ENCODE measurements around the gene IGFALS.

Gene IGFALS

DNA sequence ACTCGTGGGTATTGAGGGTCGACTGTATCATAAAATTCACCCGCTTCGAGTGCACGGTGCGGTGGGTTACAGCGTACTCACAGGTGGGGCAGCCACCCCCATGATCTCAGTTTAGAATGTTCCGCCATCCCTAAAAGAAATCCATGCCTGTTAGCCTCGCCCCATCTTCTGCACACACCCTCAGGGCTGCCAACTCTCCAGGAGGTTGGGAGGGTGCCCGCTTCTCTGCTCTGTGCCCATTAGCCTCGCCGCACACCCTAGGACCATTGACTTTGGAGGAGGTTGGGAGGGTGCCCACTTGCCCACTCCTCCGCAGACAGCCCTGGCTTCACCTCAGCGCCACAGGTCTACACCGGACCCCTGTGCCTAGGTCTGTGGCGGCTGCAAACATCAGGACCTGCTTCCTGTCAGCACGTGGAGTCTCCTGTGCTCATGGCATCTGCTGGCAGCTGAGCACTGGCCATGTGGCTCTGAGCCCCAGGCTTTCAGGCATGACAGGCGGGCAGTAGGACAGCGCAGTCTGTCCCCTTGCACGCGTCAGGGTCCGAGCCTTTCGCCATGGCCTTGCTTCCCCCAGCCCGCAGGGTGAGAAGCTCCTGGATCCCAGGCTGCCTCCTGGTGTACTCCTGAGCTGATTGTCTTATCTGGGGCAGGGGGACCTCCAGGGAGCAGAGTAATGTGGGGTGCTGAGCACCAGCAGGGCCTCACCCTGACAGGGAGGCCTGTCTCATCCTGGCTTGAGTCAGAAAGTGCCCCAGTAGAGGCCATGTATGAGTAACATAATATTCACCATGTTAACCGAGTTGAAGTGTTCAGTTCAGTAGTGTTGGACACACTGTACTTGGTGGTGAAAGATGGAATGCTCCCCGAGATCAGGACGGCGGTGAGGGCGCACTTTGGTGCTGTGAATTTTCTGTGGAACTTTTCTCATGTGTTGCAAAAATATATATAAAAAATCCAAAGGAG lies 44.1 kb downstream of the IGFALS start:
- no peak for DNase-seq (ENCODE audit: extremely low spot score)
- ChIA-PET CTCF (interaction anchor here (1.0 to 3.4 kb wide), 2 partner anchors 26 to 44 kb away, joined by 5 to 9 read pairs; partner anchors contain the start of gene MAPK8IP3), POLR2A (no interaction called here)
- TF ChIP-seq, protein P1, sequence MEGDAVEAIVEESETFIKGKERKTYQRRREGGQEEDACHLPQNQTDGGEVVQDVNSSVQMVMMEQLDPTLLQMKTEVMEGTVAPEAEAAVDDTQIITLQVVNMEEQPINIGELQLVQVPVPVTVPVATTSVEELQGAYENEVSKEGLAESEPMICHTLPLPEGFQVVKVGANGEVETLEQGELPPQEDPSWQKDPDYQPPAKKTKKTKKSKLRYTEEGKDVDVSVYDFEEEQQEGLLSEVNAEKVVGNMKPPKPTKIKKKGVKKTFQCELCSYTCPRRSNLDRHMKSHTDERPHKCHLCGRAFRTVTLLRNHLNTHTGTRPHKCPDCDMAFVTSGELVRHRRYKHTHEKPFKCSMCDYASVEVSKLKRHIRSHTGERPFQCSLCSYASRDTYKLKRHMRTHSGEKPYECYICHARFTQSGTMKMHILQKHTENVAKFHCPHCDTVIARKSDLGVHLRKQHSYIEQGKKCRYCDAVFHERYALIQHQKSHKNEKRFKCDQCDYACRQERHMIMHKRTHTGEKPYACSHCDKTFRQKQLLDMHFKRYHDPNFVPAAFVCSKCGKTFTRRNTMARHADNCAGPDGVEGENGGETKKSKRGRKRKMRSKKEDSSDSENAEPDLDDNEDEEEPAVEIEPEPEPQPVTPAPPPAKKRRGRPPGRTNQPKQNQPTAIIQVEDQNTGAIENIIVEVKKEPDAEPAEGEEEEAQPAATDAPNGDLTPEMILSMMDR (IDR thresholded peaks at IDR 0.05; ENCODE audit: control extremely low read depth, extremely low read depth, low read depth, missing control alignments): no peak

GRCh38 chr16:1747934-1748333 lies 45.6 kb downstream of the IGFALS start:
- POLR2A ChIA-PET: no interaction called here
- TF ChIP-seq, protein P1 (IDR thresholded peaks at IDR 0.05; ENCODE audit: control extremely low read depth, extremely low read depth, low read depth, missing control alignments): no peak
- CTCF ChIA-PET: no interaction called here
- no peak for DNase-seq (ENCODE audit: extremely low spot score)

DNA sequence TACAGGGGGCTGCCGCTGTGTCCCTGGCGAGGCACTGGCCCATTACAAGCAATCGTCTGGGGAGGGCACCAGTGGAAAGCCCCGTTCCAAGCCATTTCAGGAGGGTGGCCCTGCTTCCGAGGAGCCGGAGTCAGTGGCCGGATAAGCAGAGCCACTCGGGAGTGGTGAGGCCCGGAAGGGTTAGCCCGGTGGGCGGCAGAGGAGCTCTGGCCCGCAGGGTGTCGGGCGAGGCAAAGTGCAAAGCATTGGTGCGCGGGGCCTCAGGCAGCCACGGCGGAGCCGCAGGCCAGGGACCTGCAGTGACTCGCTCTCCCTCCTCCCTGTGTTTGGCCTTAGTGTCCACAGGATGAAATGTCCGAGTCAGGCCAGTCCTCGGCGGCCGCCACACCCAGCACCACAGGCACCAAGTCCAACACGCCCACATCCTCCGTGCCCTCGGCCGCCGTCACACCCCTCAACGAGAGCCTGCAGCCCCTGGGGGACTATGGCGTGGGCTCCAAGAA lies 46.8 kb downstream of the IGFALS start:
- POLR2A ChIA-PET: no interaction called here
- TF ChIP-seq, protein P1 (IDR thresholded peaks at IDR 0.05; ENCODE audit: control extremely low read depth, extremely low read depth, low read depth, missing control alignments): no peak
- no peak for DNase-seq (ENCODE audit: extremely low spot score)
- CTCF ChIA-PET: interaction anchor here (1.0 to 1.6 kb wide), 2 partner anchors 14 to 23 kb away, joined by 4 read pairs; no protein-coding TSS in a partner anchor

DNA sequence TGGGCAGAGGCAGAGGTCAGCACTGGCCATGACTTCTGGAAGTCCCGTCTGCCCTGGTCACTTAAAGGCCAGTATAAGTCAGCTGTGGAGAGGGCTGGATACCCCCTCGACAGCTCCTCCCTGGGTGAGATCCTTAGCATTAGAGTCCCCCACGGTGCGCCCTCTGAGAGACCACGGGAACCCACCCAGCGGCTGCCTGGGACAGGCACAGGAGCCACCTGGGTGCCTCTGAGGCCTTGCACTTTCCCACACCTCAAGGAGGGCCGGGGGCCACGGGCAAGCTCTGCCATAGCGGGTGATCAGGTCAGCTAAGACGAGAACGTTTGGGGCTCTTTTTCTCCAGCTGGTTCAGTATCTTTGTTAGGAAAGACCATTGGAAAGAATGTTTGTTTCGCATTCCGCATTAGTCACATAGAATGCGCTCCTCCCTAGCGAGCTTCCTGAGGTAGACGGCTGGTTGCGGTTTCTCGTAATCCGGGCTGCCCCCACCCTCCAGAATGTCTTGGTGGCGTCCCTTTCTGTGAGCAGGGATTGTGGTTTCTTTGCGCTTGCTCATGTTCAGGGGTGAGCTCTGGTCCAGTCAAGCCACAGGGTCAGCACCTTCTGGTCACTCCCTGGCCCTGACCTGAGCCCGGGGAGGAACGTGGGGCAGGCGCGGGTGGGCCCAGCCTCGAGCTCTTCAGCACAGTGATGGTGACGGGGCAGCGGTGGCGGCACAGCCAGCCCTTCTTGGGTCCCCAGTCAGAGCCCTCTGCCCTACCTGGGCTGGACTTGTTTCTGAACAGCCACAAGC lies 47.4 kb downstream of the IGFALS start:
- no peak for DNase-seq (ENCODE audit: extremely low spot score)
- CTCF ChIA-PET: interaction anchor here (1.0 to 1.8 kb wide), 3 partner anchors 14 to 40 kb away, joined by 4 to 7 read pairs (median 4); partner anchors contain the start of gene MAPK8IP3
- POLR2A ChIA-PET: no interaction called here
- TF ChIP-seq, protein P1 (IDR thresholded peaks at IDR 0.05; ENCODE audit: control extremely low read depth, extremely low read depth, low read depth, missing control alignments): no peak

- ChIA-PET CTCF (interaction anchor here (1.3 to 1.8 kb wide), 3 partner anchors 13 to 39 kb away, joined by 4 to 7 read pairs (median 4); partner anchors contain the start of gene MAPK8IP3), POLR2A (no interaction called here)
- DNase-seq (ENCODE audit: extremely low spot score): no peak
- TF ChIP-seq, protein P1 (IDR thresholded peaks at IDR 0.05; ENCODE audit: control extremely low read depth, extremely low read depth, low read depth, missing control alignments): no peak
Observed at GRCh38 chr16:1745181-1745899, 48.2 kb downstream of the IGFALS start.
